CD4-positive, alpha-beta T cell treated with Interferon alpha-2 for 1 hour (primary cell): ENCODE measurements around the gene CBX8.

ENCODE experiments used
- DNase-seq, 2 donors: peaks; one replicate each; pipeline ENCODE4 v3.0.0-alpha.2; 2020 to 2022

Gene CBX8

GRCh38 chr17:79791735-79792161, 5.1 kb downstream of the CBX8 start:
- no peak for DNase-seq

GRCh38 chr17:79790805-79791734, 5.8 kb downstream of the CBX8 start:
- no peak for DNase-seq

- peak in 1 of 2 donors; percentile 39 for DNase-seq
These were observed 6.7 kb downstream of the CBX8 start for GRCh38 chr17:79789943-79790804.

- DNase-seq, result no peak
These were observed 7.6 kb downstream of the CBX8 start for GRCh38 chr17:79788989-79789942.

GRCh38 chr17:79788455-79788854, 8.4 kb downstream of the CBX8 start:
- no peak for DNase-seq

- DNase-seq, result no peak
These were observed 9.8 kb downstream of the CBX8 start for GRCh38 chr17:79786930-79787643.

- no peak for DNase-seq
These were observed 10.7 kb downstream of the CBX8 start for GRCh38 chr17:79785900-79786810.

- no peak for DNase-seq
These were observed 11.6 kb downstream of the CBX8 start for GRCh38 chr17:79785017-79785899.

GRCh38 chr17:79784353-79785016, 12.4 kb downstream of the CBX8 start:
- DNase-seq, result no peak

- no peak for DNase-seq
These were observed 13.0 kb downstream of the CBX8 start for GRCh38 chr17:79783891-79784290.

- DNase-seq, result no peak
These were observed 14.9 kb downstream of the CBX8 start for GRCh38 chr17:79781736-79782575.

- DNase-seq, result no peak
These were observed 15.7 kb downstream of the CBX8 start for GRCh38 chr17:79781012-79781650.

GRCh38 chr17:79779661-79780365, 17.1 kb downstream of the CBX8 start:
- DNase-seq, result no peak

GRCh38 chr17:79779084-79779529, 17.8 kb downstream of the CBX8 start:
- DNase-seq, result no peak

GRCh38 chr17:79778504-79779083, 18.3 kb downstream of the CBX8 start:
- DNase-seq, result no peak

- DNase-seq, result peak; percentile 77 to 88
These were observed 18.9 kb downstream of the CBX8 start, which contains the start of gene CBX2 for GRCh38 chr17:79777894-79778503. Gene CBX2 (plus strand): TSS chr17:79778148. CDS start chr17:79778236, 88 bp downstream.
